Measurements from ENCODE around the gene L3MBTL3. TPM values are rescaled to one million over a fixed set of nuclear protein-coding genes. Genes with fewer than 3 reads are reported as not detected.

The L3MBTL3 gene
- total RNA-seq, 1 experiment from 2014 or later = 4.7 TPM

- no peak overlapping the region for H3T11ph ChIP-seq (ENCODE audit: low read length)
- no peak overlapping the region for H3K4me2 ChIP-seq (ENCODE audit: insufficient read depth, insufficient read length, low read length)
- Mint-ChIP-seq H3K27me3 (ENCODE audit: low read depth) (no peaks in the 10 kb centered on the region), H3K9me3 (no peaks in the 10 kb centered on the region), H3K4me1 (peaks cover 8 to 16% of the 10 kb centered on the region in 2 experiments), H3K4me3 (no peak overlapping the region), H3K36me3 (ENCODE audit: insufficient read depth in 1 of 3, low read depth in 3 of 3) (peaks cover 0 to 10% (median 2%) of the 10 kb centered on the region in 3 experiments; a peak in 4 of 7 replicates), H3K27ac (no peak overlapping the region; a peak in 1 of 7 replicates)
- H4K8ac ChIP-seq (replicated peaks; ENCODE audit: insufficient read length, low read depth, low read length) = no peak overlapping the region
- no peaks in the 10 kb centered on the region for H4K20me1 ChIP-seq (ENCODE audit: control insufficient read depth, insufficient read depth, insufficient read length)
- no peak for TF ChIP-seq CTCF (conservative IDR thresholded peaks at IDR 0.05)
- no peak overlapping the region for H3K56ac ChIP-seq (ENCODE audit: insufficient read length, low read depth, low read length)
- H4K91ac ChIP-seq (ENCODE audit: insufficient read length, low read depth, low read length) = no peak overlapping the region
- H2BK12ac ChIP-seq (ENCODE audit: insufficient read length, low read depth, low read length) = no peak overlapping the region
- no peak overlapping the region for H3K4ac ChIP-seq (ENCODE audit: low read depth, low read length)
- H3K14ac ChIP-seq (ENCODE audit: insufficient read depth, low read length) = no peak overlapping the region
- no peak overlapping the region for H2BK5ac ChIP-seq (ENCODE audit: insufficient read length, low read length)
- H2BK15ac ChIP-seq (ENCODE audit: low read depth, low read length) = no peak overlapping the region
- no peaks in the 10 kb centered on the region for H3K79me2 ChIP-seq (ENCODE audit: insufficient read depth, low read length)
- H3K9me3 ChIP-seq (ENCODE audit: control insufficient read depth, low read depth, low read length) = no peaks in the 10 kb centered on the region
- no peak overlapping the region for H2BK20ac ChIP-seq (ENCODE audit: low read depth, low read length, poor library complexity, severe bottlenecking)
- H3K9ac ChIP-seq (ENCODE audit: extremely low read depth, insufficient read length, low read length) = no peak overlapping the region
- H2AK5ac ChIP-seq (ENCODE audit: insufficient read length, low read length) = no peak overlapping the region
- no peak overlapping the region for H2AFZ ChIP-seq (ENCODE audit: low read length)
- H3K23ac ChIP-seq (ENCODE audit: insufficient read length, low read depth, low read length) = no peak overlapping the region
- H3K4me1 ChIP-seq (ENCODE audit: insufficient read depth, low read length) = no peaks in the 10 kb centered on the region
- no peaks in the 10 kb centered on the region for H3K27me3 ChIP-seq (ENCODE audit: insufficient read depth, low read length)
- H4K5ac ChIP-seq (ENCODE audit: insufficient read length, low read depth, low read length) = no peak overlapping the region
- no peak overlapping the region for H3K18ac ChIP-seq (ENCODE audit: insufficient read length, low read depth, low read length)
- WGBS (ENCODE audit: extremely low coverage, insufficient read length, low lambda C conversion rate) = no CpG with 5 or more reads among the region's 7 CpGs
- H3K27ac ChIP-seq (ENCODE audit: insufficient read length, low read depth, low read length) = no peak overlapping the region
- no peaks in the 10 kb centered on the region for H3K23me2 ChIP-seq (ENCODE audit: insufficient read length, low read depth, low read length, poor library complexity, severe bottlenecking)
- no peak overlapping the region for H2BK120ac ChIP-seq (ENCODE audit: low read depth, low read length, poor library complexity, severe bottlenecking)
- no peak for DNase-seq
- no peaks in the 10 kb centered on the region for H3K79me1 ChIP-seq (ENCODE audit: insufficient read depth, low read depth, low read length, poor library complexity, severe bottlenecking)
Measured at GRCh38 chr6:130138116-130138908, 119.9 kb downstream of the L3MBTL3 start.
